Measurements from ENCODE around the gene SMAD5. TPM values are rescaled to one million over a fixed set of nuclear protein-coding genes. Genes with fewer than 3 reads are reported as not detected.

SMAD5 gene
- total and polyA plus RNA-seq, 8 donors: 4.3 to 46.1 (median 20.7) TPM

GRCh38 chr5:136203303-136203922 lies 70.8 kb downstream of the SMAD5 start:
- 75 to 78% methylated on average over 6 of the region's 6 CpGs for WGBS, 2 donors
- FAIRE-seq (no peak), ATAC-seq (no peak), DNase-seq (no peak)
- Histone ChIP-seq H3K4me3 (no peak overlapping the region), H3K4me1 (no peaks in the 10 kb centered on the region), H3K36me3 (no peaks in the 10 kb centered on the region), H3K9me3 (no peaks in the 10 kb centered on the region), H3K27me3 (no peaks in the 10 kb centered on the region), H3K27ac (no peak overlapping the region)
- TF ChIP-seq, protein P1, sequence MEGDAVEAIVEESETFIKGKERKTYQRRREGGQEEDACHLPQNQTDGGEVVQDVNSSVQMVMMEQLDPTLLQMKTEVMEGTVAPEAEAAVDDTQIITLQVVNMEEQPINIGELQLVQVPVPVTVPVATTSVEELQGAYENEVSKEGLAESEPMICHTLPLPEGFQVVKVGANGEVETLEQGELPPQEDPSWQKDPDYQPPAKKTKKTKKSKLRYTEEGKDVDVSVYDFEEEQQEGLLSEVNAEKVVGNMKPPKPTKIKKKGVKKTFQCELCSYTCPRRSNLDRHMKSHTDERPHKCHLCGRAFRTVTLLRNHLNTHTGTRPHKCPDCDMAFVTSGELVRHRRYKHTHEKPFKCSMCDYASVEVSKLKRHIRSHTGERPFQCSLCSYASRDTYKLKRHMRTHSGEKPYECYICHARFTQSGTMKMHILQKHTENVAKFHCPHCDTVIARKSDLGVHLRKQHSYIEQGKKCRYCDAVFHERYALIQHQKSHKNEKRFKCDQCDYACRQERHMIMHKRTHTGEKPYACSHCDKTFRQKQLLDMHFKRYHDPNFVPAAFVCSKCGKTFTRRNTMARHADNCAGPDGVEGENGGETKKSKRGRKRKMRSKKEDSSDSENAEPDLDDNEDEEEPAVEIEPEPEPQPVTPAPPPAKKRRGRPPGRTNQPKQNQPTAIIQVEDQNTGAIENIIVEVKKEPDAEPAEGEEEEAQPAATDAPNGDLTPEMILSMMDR (IDR thresholded peaks at IDR 0.05): no peak
- intact Hi-C loops (cut with DNase I): loop anchor here in 2 of 3 donors (10.0 kb wide), 1 partner anchor 319 kb away; no protein-coding TSS in a partner anchor

GRCh38 chr5:136205061-136205702 lies 72.5 kb downstream of the SMAD5 start:
- intact Hi-C loops (cut with DNase I): loop anchor here (5.0 to 10.0 kb wide), 2 partner anchors 318 to 320 kb away; no protein-coding TSS in a partner anchor
- 87 to 90% methylated on average over 8 of the region's 8 CpGs for WGBS, 2 donors
- ATAC-seq (no peak), DNase-seq (no peak), FAIRE-seq (no peak)
- Histone ChIP-seq H3K4me1 (no peaks in the 10 kb centered on the region), H3K27me3 (no peaks in the 10 kb centered on the region), H3K36me3 (no peaks in the 10 kb centered on the region), H3K4me3 (no peak overlapping the region), H3K9me3 (no peaks in the 10 kb centered on the region), H3K27ac (no peak overlapping the region)
- TF ChIP-seq, protein P1 (IDR thresholded peaks at IDR 0.05): no peak

DNA sequence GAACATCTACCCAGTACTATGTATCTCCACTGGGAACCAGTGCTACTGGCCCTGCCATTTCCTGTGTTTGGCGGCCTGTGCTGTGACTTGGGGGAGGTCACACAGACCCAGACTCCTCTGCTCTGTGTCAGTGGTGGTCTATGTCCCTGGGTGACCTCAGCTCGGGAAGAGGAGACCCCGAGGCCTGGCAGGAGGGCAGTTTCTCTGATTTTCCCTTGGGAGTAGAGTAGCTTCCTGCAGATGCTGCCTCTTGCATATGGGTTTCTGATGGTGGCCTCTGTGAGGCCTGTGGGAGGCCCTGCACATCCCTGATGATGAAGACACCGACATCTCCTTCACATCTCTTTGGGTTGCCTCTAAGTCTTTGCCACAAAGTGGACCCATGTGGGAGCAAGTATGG lies 73.3 kb downstream of the SMAD5 start:
- no peak for ATAC-seq
- intact Hi-C loops (cut with DNase I): loop anchor here (5.0 to 10.0 kb wide), 2 partner anchors 319 to 321 kb away; no protein-coding TSS in a partner anchor
- Histone ChIP-seq H3K4me3 (no peak overlapping the region), H3K27me3 (no peaks in the 10 kb centered on the region), H3K9me3 (no peaks in the 10 kb centered on the region), H3K4me1 (no peaks in the 10 kb centered on the region), H3K36me3 (no peaks in the 10 kb centered on the region), H3K27ac (no peak overlapping the region)
- DNase-seq: no peak
- TF ChIP-seq, protein P1 (IDR thresholded peaks at IDR 0.05): no peak
- 78 to 83% methylated on average over 4 of the region's 4 CpGs for WGBS, 2 donors
- no peak for FAIRE-seq

- TF ChIP-seq, protein P1 (IDR thresholded peaks at IDR 0.05): no peak
- Histone ChIP-seq H3K36me3 (no peaks in the 10 kb centered on the region), H3K27me3 (no peaks in the 10 kb centered on the region), H3K4me3 (no peak overlapping the region), H3K9me3 (no peaks in the 10 kb centered on the region), H3K27ac (no peak overlapping the region), H3K4me1 (no peaks in the 10 kb centered on the region)
- ATAC-seq (no peak), DNase-seq (no peak), FAIRE-seq (no peak)
- WGBS, 2 donors: 61 to 67% methylated on average over 5 of the region's 5 CpGs
- intact Hi-C loops (cut with DNase I): loop anchor here (5.0 to 10.0 kb wide), 2 partner anchors 319 to 322 kb away; no protein-coding TSS in a partner anchor
Observed at GRCh38 chr5:136206361-136206760, 73.7 kb downstream of the SMAD5 start.

- no peaks in the 10 kb centered on the region for H3K36me3 ChIP-seq
- ATAC-seq (no peak), FAIRE-seq (no peak), DNase-seq (no peak)
- intact Hi-C loops (cut with DNase I): loop anchor here (5.0 to 10.0 kb wide), 2 partner anchors 320 to 323 kb away; no protein-coding TSS in a partner anchor
- no peaks in the 10 kb centered on the region for H3K27me3 ChIP-seq
- TF ChIP-seq, protein P1 (IDR thresholded peaks at IDR 0.05): no peak
- H3K4me1 ChIP-seq: no peaks in the 10 kb centered on the region
- no peaks in the 10 kb centered on the region for H3K9me3 ChIP-seq
- H3K27ac ChIP-seq: no peak overlapping the region
- 61 to 85% methylated on average over 7 of the region's 7 CpGs for WGBS, 2 donors
- no peak overlapping the region for H3K4me3 ChIP-seq
Observed at GRCh38 chr5:136207631-136208030, 75.0 kb downstream of the SMAD5 start.

All from pancreas (tissue), 10 donors.